WTC11 (cell line): ENCODE results near the gene RGCC.

Source experiments
- CREB1 ChIP-seq: sonication (generic); formaldehyde crosslinking; IDR thresholded peaks from 2 replicates; pipeline ENCODE4 v1.8.0; 2023; ENCODE audit warnings: mild to moderate bottlenecking, missing genetic modification reagents
- CREM ChIP-seq: sonication (generic); formaldehyde crosslinking; IDR thresholded peaks from 2 replicates; pipeline ENCODE4 v1.8.1; 2022; ENCODE audit warnings: mild to moderate bottlenecking, missing genetic modification reagents, moderate library complexity
- JUN ChIP-seq: sonication (generic); formaldehyde crosslinking; IDR thresholded peaks from 2 replicates; pipeline ENCODE4 v1.8.0; 2023; ENCODE audit warnings: mild to moderate bottlenecking, missing genetic modification reagents
- TF ChIP-seq, protein P1 (sequence below): sonication (generic); formaldehyde crosslinking; IDR thresholded peaks from 2 replicates; pipeline ENCODE4 v1.8.1; 2023; ENCODE audit warnings: mild to moderate bottlenecking, missing genetic modification reagents, moderate library complexity
- TF ChIP-seq, protein P2 (sequence below): fragments of 250-450 bp; sonication (Bioruptor Pico); IDR thresholded peaks from 2 replicates; pipeline ENCODE4 v1.8.0; 2021; ENCODE audit warnings: mild to moderate bottlenecking
- TF ChIP-seq, protein P3 (sequence below): sonication (generic); formaldehyde crosslinking; IDR thresholded peaks from 2 replicates; pipeline ENCODE4 v1.8.1; 2023; ENCODE audit warnings: mild to moderate bottlenecking, missing genetic modification reagents
- TF ChIP-seq, protein P4 (sequence below): fragments of 200-600 bp; IDR thresholded peaks from 2 replicates; pipeline ENCODE4 v1.8.0; 2022; ENCODE audit warnings: antibody characterized with exemption
- TF ChIP-seq, protein P5 (sequence below): sonication (generic); formaldehyde crosslinking; IDR thresholded peaks from 2 replicates; pipeline ENCODE4 v1.8.0; 2022; ENCODE audit warnings: mild to moderate bottlenecking, missing genetic modification reagents
- TF ChIP-seq, protein P6 (sequence below): sonication (generic); formaldehyde crosslinking; IDR thresholded peaks from 2 replicates; pipeline ENCODE4 v1.8.1; 2023; ENCODE audit warnings: mild to moderate bottlenecking, missing genetic modification reagents
- TF ChIP-seq, protein P7 (sequence below): sonication (generic); formaldehyde crosslinking; conservative IDR thresholded peaks from 2 replicates; pipeline ENCODE4 v1.8.1; 2022; ENCODE audit warnings: mild to moderate bottlenecking, missing genetic modification reagents
- TF ChIP-seq, protein P8 (sequence below): sonication (generic); formaldehyde crosslinking; IDR thresholded peaks from 2 replicates; pipeline ENCODE4 v1.8.1; 2022; ENCODE audit warnings: mild to moderate bottlenecking, missing genetic modification reagents, moderate library complexity, borderline replicate concordance

DNA sequence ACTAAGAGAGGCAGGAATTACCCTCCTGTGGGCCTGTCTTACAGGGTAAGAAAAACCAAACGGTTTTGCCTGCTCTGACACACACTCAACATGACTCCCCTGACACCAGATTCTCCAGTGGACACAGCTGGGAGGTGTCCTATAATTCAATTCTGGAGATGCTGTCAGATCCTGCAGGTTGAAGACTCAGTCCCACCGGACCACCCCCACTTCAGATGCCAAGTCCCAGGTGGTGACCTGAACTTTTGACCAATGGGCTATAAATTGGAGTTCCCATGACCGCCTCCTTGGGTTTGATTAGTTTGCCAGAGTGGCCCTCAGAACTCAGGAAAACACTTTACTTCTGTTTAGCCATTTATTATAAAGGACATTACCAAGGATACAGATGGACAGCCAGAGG is 52.6 kb downstream of the RGCC start:
- TF ChIP-seq CREB1 (CRISPR knock-in tag) (no peak), CREM (CRISPR knock-in tag) (no peak), JUN (CRISPR knock-in tag) (no peak)
- TF ChIP-seq, protein P1, sequence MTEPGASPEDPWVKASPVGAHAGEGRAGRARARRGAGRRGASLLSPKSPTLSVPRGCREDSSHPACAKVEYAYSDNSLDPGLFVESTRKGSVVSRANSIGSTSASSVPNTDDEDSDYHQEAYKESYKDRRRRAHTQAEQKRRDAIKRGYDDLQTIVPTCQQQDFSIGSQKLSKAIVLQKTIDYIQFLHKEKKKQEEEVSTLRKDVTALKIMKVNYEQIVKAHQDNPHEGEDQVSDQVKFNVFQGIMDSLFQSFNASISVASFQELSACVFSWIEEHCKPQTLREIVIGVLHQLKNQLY = no peak
- TF ChIP-seq, protein P2, sequence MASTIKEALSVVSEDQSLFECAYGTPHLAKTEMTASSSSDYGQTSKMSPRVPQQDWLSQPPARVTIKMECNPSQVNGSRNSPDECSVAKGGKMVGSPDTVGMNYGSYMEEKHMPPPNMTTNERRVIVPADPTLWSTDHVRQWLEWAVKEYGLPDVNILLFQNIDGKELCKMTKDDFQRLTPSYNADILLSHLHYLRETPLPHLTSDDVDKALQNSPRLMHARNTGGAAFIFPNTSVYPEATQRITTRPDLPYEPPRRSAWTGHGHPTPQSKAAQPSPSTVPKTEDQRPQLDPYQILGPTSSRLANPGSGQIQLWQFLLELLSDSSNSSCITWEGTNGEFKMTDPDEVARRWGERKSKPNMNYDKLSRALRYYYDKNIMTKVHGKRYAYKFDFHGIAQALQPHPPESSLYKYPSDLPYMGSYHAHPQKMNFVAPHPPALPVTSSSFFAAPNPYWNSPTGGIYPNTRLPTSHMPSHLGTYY (CRISPR knock-in tag) = no peak
- TF ChIP-seq, protein P3, sequence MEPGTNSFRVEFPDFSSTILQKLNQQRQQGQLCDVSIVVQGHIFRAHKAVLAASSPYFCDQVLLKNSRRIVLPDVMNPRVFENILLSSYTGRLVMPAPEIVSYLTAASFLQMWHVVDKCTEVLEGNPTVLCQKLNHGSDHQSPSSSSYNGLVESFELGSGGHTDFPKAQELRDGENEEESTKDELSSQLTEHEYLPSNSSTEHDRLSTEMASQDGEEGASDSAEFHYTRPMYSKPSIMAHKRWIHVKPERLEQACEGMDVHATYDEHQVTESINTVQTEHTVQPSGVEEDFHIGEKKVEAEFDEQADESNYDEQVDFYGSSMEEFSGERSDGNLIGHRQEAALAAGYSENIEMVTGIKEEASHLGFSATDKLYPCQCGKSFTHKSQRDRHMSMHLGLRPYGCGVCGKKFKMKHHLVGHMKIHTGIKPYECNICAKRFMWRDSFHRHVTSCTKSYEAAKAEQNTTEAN (CRISPR knock-in tag) = no peak
- TF ChIP-seq, protein P4, sequence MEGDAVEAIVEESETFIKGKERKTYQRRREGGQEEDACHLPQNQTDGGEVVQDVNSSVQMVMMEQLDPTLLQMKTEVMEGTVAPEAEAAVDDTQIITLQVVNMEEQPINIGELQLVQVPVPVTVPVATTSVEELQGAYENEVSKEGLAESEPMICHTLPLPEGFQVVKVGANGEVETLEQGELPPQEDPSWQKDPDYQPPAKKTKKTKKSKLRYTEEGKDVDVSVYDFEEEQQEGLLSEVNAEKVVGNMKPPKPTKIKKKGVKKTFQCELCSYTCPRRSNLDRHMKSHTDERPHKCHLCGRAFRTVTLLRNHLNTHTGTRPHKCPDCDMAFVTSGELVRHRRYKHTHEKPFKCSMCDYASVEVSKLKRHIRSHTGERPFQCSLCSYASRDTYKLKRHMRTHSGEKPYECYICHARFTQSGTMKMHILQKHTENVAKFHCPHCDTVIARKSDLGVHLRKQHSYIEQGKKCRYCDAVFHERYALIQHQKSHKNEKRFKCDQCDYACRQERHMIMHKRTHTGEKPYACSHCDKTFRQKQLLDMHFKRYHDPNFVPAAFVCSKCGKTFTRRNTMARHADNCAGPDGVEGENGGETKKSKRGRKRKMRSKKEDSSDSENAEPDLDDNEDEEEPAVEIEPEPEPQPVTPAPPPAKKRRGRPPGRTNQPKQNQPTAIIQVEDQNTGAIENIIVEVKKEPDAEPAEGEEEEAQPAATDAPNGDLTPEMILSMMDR = no peak
- TF ChIP-seq, protein P5, sequence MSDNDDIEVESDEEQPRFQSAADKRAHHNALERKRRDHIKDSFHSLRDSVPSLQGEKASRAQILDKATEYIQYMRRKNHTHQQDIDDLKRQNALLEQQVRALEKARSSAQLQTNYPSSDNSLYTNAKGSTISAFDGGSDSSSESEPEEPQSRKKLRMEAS (CRISPR knock-in tag) = no peak
- TF ChIP-seq, protein P6, sequence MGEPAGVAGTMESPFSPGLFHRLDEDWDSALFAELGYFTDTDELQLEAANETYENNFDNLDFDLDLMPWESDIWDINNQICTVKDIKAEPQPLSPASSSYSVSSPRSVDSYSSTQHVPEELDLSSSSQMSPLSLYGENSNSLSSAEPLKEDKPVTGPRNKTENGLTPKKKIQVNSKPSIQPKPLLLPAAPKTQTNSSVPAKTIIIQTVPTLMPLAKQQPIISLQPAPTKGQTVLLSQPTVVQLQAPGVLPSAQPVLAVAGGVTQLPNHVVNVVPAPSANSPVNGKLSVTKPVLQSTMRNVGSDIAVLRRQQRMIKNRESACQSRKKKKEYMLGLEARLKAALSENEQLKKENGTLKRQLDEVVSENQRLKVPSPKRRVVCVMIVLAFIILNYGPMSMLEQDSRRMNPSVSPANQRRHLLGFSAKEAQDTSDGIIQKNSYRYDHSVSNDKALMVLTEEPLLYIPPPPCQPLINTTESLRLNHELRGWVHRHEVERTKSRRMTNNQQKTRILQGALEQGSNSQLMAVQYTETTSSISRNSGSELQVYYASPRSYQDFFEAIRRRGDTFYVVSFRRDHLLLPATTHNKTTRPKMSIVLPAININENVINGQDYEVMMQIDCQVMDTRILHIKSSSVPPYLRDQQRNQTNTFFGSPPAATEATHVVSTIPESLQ (CRISPR knock-in tag) = no peak
- TF ChIP-seq, protein P7, sequence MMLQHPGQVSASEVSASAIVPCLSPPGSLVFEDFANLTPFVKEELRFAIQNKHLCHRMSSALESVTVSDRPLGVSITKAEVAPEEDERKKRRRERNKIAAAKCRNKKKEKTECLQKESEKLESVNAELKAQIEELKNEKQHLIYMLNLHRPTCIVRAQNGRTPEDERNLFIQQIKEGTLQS (CRISPR knock-in tag) = no peak
- TF ChIP-seq, protein P8, sequence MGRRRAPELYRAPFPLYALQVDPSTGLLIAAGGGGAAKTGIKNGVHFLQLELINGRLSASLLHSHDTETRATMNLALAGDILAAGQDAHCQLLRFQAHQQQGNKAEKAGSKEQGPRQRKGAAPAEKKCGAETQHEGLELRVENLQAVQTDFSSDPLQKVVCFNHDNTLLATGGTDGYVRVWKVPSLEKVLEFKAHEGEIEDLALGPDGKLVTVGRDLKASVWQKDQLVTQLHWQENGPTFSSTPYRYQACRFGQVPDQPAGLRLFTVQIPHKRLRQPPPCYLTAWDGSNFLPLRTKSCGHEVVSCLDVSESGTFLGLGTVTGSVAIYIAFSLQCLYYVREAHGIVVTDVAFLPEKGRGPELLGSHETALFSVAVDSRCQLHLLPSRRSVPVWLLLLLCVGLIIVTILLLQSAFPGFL (CRISPR knock-in tag) = no peak
